Myocyte (in vitro differentiated cells): ENCODE measurements around the gene NPEPL1. TPM values are rescaled to one million over a fixed set of nuclear protein-coding genes. Genes with fewer than 3 reads are reported as not detected.
"Not testable (repeated sequence)": the region's sequence is repeated elsewhere in the genome, so short reads cannot be mapped to it uniquely, and the experiment has no call there.

Experiments
- DNase-seq: peaks from one replicate; pipeline ENCODE4 v3.0.0-alpha.2; 2012; ENCODE audit warnings: low read depth
- total RNA-seq: library from RNA; depleted of rRNA; stranded (reverse); fragments of >200 nt; gene quantifications from 2 replicates; pipeline ENCODE4 v1.2.3, GENCODE V29; 2014

Gene NPEPL1
- total RNA-seq, 1 donor from 2014 or later: 26.1 TPM

DNA sequence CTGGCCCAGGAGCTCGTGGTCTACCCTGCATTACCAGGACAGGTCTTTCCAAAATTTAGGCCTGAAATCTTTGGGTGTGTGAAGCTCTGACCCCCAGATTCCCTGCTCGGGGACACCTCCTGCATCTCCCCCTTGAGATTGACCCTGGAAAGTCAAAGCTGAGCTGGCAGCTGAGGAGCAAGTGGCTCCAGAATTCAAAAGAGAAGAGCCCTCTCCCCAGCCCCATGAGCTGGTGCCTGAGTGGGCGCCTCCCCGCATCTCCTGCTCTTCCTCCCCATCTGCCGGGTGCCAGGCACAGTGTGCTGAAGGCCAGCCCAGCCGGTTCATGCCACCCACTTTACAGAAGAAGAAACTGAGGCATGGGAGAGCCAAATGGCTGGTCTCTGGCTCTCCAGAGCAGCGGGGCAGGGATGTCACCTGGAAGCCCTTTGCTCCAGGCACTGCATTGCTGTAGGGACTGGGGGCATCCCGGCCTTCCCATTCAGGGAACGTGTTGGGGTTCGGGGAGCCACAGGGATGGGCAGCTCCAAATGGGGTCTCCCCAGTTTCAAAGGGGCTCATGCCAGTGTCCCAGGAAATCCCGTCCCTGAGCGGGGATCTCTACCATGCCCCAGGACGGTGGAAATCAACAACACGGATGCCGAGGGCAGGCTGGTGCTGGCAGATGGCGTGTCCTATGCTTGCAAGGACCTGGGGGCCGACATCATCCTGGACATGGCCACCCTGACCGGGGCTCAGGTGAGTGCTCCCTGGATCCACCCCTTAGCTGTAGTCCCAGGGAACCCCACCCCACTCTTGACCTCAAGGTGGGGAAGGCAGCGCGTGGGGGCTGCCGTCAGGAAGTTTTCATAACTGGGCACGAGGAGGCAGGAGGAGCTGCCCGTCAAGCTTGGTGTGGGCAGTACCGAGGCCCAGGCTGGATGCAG is 20.5 kb downstream of the NPEPL1 start:
- no peak for DNase-seq

DNA sequence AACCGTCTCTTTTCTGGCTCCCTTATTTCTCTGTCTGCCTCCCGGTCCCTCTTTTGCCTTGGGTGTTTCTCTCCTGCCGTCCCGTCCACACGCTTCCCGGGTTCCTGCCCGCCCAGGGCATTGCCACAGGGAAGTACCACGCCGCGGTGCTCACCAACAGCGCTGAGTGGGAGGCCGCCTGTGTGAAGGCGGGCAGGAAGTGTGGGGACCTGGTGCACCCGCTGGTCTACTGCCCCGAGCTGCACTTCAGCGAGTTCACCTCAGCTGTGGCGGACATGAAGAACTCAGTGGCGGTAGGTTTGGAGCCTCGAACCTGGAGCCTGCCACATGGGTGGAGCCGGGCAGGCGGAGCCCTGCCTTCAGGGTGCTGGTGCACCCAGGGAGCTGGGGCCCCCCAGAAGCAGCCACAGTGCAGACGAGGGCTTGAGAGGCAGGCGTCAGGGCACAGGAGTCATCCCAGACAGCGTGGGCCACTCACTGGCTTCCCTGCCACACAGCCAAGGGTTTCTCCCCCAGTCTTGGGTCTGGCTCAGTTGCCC is 21.3 kb downstream of the NPEPL1 start:
- DNase-seq: no peak

DNA sequence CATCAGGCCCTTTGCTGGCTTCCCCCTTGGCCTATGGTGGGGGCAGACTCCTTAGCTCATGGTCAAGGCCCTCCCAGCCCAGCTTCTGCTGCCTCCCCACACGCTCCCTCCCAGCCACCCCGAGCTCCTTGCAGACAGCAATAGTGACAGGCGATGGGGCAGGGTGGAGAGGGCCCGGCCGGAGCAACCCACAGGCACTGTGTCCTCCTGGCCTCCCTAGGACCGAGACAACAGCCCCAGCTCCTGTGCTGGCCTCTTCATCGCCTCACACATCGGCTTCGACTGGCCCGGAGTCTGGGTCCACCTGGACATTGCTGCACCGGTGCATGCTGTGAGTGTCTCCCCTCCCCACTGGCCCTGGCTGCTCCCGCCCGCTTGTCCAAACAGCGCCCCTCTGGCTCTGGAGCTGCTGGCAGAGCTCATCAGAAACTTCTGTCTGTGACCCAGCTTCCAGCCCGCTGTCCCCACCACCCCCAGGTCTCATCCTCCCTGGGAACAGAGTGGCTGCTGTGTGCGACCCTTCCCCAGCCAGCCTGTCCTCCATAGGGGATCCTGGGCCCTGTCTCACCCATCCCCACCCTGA is 21.8 kb downstream of the NPEPL1 start:
- DNase-seq: no peak

DNA sequence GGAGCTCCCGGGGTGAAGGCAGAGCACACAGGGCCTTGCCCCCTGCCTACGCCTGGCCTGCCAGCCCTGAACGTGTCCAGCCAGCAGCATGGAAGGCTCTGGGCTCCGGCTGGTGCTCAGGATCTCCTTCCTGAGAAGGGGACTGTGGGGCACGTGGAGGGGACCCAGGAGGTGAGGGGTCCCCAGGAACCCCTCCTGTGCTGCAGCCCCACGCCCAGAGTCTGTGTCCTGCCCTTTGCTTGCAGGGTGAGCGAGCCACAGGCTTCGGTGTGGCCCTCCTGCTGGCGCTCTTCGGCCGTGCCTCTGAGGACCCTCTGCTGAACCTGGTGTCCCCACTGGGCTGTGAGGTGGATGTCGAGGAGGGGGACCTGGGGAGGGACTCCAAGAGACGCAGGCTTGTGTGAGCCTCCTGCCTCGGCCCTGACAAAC is 22.3 kb downstream of the NPEPL1 start:
- DNase-seq: no peak

DNA sequence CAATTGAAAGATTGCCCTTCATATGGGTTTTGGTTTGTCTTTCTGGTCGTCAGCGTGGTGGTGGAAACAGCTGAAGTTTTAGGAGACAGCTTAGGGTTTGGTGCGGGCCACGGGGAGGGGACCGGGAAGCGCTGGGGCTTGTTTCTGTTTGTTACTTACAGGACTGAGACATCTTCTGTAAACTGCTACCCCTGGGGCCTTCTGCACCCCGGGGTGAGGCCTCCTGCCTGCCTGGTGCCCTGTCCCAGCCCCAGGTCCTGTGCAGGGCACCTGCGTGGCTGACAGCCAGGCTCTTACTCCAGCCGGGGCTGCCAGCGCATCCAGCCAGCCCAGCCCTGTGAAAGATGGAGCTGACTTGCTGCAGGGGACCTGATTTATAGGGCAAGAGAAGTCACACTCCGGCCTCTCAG is 22.8 kb downstream of the NPEPL1 start:
- DNase-seq: no peak

DNA sequence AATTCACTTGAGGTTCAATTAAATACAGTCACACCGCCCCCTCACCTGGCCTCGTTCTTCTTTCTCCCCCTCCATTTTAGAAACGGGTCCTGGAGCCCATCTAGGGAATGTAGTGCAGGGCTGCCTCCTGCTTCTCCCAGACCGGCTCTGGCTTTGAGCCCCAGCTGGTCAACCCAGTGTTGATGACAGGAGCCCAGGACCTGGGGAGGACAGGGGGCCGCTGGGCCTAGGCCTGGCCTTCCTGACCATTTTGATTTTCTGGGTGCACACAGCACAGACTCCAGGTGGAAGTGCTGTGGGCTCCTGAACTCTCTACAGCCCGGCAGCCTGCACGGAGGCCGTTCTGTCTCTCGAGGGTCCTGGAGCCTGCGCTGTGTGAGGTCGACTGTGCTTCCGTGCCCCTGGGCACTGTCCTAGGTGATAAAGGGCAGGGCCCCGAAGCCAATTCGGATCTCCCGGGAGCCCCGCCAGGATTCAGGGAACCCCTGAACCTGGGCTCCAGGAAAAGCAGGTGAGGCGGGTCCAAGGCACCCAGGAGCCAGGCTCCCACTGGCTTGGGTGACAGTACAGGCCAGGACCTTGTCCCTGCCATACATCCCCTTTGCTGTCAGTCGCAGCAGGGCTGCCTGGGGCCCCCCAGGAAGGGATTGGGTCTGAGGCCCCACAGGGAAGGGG is 23.3 kb downstream of the NPEPL1 start:
- DNase-seq: no peak

DNA sequence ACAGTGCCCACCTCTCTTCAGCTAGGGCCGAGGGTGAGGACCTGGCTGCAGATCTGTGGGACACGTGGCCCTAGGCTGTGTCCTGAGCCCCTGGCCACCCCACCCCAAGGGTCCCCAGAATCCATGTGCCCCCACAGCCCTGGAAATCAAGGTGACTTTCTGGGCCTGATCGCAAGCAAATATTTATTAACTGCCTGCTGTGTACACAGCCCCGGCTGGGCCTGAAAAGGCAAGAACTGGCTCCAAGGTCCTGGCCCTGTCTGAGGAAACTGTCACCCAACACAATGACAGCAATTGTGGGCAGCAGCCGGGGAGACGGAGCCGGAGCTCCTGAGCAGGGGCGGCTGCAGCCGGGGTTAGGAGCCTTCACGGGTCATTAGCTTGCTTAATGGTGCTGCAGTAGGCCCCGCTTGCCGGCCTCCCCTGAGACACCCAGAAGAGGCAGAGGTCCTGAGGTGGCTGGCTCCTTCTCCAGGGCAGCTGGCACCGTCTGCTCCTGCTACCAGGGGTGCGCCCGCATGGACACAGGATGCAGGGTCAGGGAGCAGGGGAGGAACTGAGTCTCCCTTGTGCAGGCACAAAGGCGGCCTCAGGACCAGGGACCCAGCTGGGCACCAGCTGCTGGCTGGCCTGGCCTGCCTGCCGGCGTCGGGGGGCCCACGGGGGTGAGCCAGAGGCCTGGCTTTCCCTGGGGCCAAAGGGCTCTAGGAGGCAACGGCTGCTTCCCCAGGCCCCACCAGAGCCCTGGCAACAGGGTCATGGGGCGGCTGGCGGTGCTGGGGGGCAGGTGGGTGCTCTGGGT is 24.1 kb downstream of the NPEPL1 start:
- no peak for DNase-seq

DNA sequence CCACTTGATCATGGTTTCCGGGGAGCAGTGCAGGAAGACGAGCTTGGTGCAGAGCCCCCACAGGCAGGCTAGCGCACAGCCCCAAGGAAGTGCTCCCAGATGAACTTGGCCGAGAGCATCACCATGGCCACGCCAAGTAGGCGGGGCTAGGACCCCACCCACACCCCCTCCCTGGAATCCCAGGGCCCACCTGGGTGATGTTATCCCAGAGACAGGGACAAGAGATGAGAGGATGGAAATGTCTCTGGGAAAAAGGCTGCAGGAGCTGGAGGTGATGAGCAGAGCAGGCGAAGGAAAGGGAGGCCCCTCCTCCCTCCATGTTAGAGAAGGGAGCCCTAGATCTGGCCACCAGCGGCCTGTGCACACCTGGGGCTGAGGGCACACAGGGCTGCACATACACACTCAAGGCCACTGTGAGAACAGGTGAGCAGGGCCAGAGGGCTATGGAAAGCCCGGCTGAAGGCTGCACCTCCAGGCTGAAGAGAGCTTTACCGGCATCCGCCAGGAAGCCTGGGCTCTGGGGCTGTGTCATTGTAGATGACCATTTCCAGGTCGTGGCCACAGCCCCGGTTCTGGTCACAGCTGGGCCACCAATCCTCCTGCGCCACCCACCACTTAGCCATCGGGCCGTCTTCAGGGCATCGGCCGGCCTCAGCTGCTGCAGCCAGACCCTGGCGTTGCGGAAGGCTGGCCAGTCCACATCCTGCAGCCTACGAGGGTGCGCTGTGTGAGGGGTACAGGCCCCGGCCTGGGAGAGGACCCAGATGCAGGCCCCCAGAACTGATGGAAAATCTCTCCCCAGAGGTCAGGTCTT is 24.9 kb downstream of the NPEPL1 start:
- DNase-seq: no peak

DNA sequence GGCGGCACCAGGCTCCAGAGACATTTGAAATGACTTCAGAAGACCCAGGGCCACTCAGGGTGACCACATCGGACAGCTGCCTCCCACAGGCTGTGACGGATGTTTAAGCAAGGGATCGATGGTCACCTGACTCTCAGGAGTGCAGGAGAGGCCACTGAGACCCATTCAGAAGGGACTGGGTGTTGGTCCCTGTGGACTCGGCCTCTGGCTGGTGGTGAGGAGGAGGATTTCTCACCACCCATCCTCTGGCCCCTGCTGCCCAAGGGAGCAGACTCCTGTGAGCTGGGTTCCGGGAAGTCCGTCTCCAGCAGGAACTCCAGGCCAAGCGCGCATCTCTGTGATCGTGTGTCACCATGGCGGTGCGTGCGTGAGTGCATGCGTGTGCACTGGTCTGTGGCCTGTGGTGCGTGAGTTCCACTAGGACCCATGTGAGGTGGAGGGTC is 25.5 kb downstream of the NPEPL1 start:
- DNase-seq: no peak

DNA sequence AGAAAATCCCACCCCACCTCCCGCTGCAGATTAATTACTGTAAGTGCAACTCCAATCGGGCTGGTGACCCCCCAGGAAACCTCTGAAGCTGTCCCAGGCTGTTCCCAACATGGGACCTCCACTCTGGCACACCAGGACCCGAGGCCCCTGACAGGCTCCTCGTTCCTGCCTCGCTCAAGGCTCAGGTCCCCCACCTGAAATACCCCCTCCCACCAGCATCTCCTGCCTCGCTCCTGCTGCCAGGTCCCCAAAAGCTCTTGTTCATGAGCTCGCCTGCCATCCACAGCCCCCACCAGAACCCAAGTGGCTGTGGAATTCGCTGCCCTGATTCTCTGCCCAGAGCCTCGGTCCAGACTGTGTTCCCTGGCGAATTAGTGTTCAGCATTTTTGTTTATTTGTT is 26.1 kb downstream of the NPEPL1 start:
- no peak for DNase-seq

DNA sequence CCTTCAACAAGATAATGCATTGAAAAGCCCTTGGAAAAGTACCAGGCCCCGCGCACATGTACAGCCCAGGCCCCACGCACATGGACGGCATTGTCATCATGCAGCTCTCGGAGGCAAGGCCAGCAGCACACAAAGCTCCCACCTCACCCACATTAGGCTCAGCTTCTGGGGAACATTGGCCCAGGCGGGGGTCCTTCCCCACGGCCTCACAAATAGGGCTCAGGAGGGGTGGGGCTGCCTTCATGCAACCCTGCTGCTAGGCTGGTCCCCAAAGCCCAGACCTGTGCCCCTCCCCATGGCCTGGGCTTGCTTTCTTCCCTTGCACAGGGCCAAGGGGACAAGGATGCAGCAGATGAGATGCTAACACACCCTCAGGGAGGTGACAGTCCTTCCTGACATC is 26.7 kb downstream of the NPEPL1 start:
- DNase-seq: no peak

DNA sequence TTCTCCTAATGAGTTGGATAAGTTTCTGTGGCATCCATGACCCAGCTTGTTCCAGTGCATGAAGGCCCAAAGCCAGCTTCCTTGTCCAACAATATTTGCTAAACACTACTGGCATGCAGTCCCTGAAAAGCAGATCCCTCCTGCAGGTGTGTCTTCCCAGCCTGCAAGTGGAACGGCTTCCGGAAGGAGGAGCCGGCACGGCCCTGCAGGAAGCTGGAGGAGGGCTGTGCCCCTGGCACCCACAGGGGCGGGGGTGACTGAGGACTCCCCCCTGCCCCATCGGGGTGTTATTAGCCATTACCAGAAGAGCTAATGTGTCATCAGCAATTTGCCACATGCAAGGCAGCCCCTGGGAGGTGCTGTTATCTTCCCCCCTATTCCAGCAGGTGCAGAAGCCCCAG is 27.4 kb downstream of the NPEPL1 start:
- no peak for DNase-seq

DNA sequence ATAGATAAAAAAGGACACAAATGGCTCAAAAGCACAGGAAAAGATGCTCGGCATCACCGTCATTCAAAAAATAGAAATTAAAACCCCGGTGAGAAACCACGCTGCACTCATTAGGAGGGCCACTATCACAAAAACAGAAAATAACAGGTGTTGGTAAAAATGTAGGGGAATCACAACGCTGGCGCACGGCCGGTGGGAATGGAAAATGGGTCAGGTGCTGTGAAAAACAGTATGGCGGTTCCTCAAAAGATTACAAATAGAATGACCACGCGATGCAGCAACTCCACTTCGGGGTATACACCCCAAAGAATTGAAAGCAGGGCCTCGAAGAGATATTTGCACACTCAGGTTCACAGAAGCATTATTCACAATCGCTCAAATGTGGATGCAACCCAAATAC is 28.3 kb downstream of the NPEPL1 start:
- no peak for DNase-seq

DNA sequence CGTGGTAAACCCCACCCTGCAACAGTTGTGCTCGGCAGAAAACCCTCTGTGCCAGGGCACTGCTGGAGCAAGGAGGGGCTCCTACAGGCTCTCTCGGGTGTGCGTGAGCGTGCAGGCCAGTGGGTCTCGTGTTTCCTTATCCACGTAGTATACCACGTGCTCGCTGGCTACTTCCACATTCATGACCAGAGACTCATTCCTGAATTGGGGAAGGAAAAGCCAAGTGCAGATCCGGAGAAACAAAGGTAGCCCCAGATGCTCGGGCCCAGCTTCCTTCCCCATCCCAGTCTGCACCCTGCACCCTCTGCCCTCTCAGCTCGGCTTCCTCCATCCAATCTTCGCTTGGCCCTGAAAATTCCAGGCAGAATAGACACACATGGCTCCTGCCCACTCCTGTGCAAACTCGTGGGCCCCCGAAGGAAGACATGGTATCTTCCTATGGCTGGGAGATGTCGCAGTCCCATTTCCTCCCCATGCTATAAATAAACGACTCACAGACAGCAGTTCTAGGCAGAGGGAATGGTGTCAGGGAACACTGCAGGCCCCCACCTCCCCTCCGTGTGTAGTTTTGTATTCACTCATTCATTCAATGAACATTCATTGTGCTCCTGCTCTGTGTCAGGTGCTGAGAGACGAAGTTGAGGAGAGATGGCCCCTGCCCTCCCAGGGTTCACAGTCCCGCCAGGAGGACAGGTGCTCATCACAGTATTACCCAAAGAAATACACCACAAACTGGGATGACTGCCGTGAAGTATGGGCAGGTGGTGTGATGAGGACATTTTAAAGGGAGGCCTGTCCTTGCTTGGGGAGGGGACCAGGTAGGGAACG is 29.6 kb downstream of the NPEPL1 start:
- no peak for DNase-seq

DNA sequence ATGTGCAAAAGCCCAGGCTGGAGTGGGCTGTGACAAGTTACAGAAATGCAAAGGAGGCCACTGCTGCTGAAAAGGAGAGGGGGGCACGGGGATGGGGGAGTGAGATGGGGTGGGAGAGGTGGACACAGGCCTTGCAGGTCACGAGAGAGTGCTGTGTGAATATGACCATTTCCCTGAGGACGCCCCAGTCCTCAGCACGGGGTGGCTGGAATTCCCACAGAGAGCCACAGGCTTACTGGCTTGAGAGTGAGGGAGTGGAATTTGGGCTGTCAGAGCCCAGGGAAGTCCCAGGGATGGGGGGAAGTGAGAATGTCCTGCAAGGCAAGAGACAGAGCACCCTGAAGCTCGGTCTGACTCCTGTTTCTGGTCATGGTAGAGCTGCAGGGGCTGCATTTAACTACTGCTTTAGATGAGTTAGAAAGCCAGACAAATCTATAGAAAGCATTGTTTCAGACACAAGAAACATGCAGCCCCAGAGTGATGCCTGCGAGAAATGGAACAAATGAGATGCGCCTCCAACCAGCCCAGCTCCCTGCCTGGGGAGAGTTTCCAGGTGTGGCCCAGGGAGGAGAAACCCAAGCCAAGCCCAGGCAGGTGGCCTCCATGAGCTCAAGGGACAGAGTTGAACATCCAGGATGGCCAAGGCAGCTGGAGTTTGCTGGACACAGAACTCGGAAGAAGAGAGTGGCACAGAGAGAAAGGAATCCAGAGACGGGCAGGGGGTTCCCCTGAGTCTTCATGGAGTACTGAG is 30.5 kb downstream of the NPEPL1 start:
- DNase-seq: no peak

DNA sequence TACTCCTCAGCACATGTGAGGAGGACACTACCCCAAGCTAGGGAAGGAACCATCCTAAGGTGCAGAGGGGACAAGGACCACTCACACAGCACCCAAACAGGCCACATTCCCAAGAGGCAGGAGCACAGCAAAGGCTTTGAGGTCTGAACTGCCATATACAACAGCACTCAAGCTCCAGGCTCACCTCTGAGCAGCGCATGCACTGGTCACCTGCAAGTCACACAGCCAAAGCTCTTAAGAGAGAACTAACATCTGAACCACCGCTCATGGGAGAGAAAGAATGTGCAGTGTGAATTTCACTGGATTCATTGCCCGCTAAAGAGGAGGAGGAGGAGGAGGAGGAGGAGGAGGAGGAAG is 31.0 kb downstream of the NPEPL1 start:
- no peak for DNase-seq

DNA sequence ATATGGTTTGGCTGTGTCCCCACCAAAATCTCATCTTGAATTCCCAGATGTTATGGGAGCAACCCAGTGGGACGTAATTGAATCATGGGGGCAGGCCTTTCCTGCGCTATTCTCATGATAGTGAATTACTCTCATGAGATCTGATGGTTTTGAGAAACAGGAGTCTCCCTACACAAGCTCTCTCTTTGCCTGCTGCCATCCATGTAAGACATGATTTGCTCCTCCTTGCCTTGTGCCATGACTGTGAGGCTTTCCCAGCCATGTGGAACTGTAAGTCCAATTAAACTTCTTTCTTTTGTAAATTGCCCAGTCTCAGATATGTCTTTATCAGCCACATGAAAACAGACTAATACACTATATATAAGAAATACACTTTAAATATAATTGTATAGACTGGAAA is 33.6 kb downstream of the NPEPL1 start:
- not testable (repeated sequence) for DNase-seq

DNA sequence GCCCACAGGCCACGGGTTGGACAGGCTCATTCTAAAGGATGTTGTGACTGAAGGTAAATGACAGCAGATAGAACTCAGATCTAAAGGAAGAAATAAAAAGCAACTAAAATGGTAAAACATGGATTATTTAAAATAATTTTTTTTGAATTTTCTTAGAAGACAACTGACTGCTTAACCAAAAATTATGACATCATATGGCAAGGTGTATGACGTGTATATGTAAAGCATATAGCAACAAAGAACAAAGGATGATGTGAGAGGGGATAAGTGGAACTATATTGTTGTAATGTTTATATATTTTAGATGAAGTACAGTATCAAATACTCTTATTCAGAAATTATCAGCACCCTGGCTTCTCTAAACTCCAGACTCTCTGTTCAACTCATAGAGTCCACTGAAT is 38.6 kb downstream of the NPEPL1 start:
- DNase-seq: no peak

DNA sequence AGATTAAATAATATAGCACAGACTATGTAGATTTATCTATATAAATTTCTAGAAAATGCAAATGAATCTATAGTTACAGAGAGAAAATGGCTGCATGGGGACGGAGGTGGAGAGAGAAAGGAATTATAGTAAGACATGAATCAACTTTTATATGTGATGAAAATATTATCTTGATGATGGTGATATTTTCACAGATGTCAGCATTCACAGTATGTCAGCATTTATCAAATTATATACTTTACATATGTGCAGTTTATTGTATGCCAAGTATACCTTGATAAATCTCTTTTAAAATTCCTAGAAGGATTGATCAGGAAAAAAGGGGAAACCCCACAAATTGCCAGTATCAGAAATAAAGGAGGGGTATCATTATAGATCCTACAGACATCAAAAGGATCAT is 44.6 kb downstream of the NPEPL1 start:
- DNase-seq: no peak
